Common myeloid progenitor, CD34-positive (primary cell): Measurements from ENCODE around the gene FAM135A.

Experiments
- CTCF ChIA-PET: fragments of 350-600 bp; sonication (Branson Sonifier 250); formaldehyde crosslinking; loops from one replicate; lab custom pipeline; 2021; ENCODE audit warnings: antibody characterized with exemption; lab: Charles Lee
- POLR2A ChIA-PET: fragments of 350-600 bp; sonication (Branson Sonifier 250); formaldehyde crosslinking; loops from one replicate; lab custom pipeline; 2021; ENCODE audit warnings: antibody characterized with exemption; lab: Charles Lee
- DNase-seq, 3 donors: peaks; one replicate each; pipeline versions ENCODE4 v3.0.0 to v3.0.0-alpha.2; 2013
- H3K27ac ChIP-seq, 2 experiments: 1 replicate in 1 of 2; 2 replicates in 1 of 2; pipeline ENCODE4 v1.7.0; 2013; ENCODE audit warnings: inconsistent platforms in 2 of 2, low read length in 2 of 2, mild to moderate bottlenecking in 2 of 2, low read depth in 1 of 2, moderate library complexity in 1 of 2; ENCODE audit not compliant: severe bottlenecking in 2 of 2, insufficient read depth in 1 of 2, poor library complexity in 1 of 2
- H3K27me3 ChIP-seq, 5 experiments: replicated peaks in 2 of 5; 1 replicate in 3 of 5; 2 replicates in 2 of 5; pipeline versions ENCODE4 v1.6.1 to v1.7.0; 2013; ENCODE audit warnings: low read length in 4 of 5, mild to moderate bottlenecking in 2 of 5, moderate library complexity in 2 of 5, inconsistent platforms in 1 of 5; ENCODE audit not compliant: insufficient read depth in 5 of 5, control insufficient read depth in 4 of 5
- H3K36me3 ChIP-seq, 4 experiments: 1 replicate in 2 of 4; 2 replicates in 2 of 4; pipeline versions ENCODE4 v1.6.1 to v1.7.0; 2013; ENCODE audit warnings: low read length in 3 of 4, control low read depth in 1 of 4, mild to moderate bottlenecking in 1 of 4; ENCODE audit not compliant: control insufficient read depth in 4 of 4, insufficient read depth in 4 of 4
- H3K4me1 ChIP-seq, 4 experiments: 1 replicate in 3 of 4; 2 replicates in 1 of 4; pipeline versions ENCODE4 v1.6.1 to v1.7.1; 2013; ENCODE audit warnings: low read length in 3 of 4, mild to moderate bottlenecking in 3 of 4, control low read depth in 1 of 4, inconsistent platforms in 1 of 4, moderate library complexity in 1 of 4; ENCODE audit not compliant: control insufficient read depth in 4 of 4, insufficient read depth in 4 of 4; ENCODE audit errors: control extremely low read depth in 1 of 4
- H3K4me3 ChIP-seq, 7 experiments: 1 replicate in 4 of 7; 2 replicates in 3 of 7; pipeline versions ENCODE4 v1.5.1 to v1.7.0; 2013; ENCODE audit warnings: mild to moderate bottlenecking in 7 of 7, low read length in 6 of 7, moderate library complexity in 6 of 7, inconsistent platforms in 2 of 7, low read depth in 2 of 7, control low read depth in 1 of 7; ENCODE audit not compliant: insufficient read depth in 4 of 7, control insufficient read depth in 1 of 7; ENCODE audit errors: extremely low read depth in 1 of 7
- H3K9me3 ChIP-seq, 5 experiments: 1 replicate in 4 of 5; 2 replicates in 1 of 5; pipeline versions ENCODE4 v1.6.1 to v1.7.1; 2013; ENCODE audit warnings: low read length in 4 of 5, mild to moderate bottlenecking in 2 of 5, inconsistent platforms in 1 of 5, low read depth in 1 of 5, moderate library complexity in 1 of 5; ENCODE audit not compliant: control insufficient read depth in 4 of 5, insufficient read depth in 2 of 5; ENCODE audit errors: control extremely low read depth in 1 of 5
- WGBS: methylation state at CpG from one replicate; pipeline ENCODE4 v1.1.5; 2013; ENCODE audit not compliant: insufficient coverage; 5-methylcytosine and 5-hydroxymethylcytosine counted together

The FAM135A gene

DNA sequence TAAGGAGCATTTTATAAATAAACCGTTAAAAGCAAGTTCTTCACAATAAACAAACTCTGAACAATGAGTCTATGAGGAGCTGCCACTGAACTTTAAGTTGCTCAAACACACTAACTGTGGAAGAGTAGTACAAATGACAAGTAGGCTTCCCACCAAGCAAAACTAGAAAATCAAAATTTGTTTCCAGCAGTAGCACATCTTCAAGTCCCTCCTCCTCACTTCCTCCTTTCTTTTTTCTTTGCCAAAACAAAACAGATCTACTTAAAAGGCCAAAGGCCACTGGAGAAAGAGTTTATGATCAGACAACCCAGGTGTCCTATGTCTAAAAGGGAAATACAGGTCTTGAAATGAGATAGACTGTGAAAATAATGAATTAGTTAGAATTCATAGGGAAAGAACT, 17.1 kb upstream of the FAM135A start:
- Histone ChIP-seq H3K27me3 (peaks cover 0 to 21% (median 10%) of the 10 kb centered on the region in 5 experiments), H3K36me3 (no peaks in the 10 kb centered on the region), H3K9me3 (no peaks in the 10 kb centered on the region), H3K27ac (peak overlapping the region in 1 of 2 experiments; percentile 76), H3K4me3 (no peak overlapping the region), H3K4me1 (no peaks in the 10 kb centered on the region)
- CTCF ChIA-PET, result no interaction called here
- DNase-seq, result no peak
- POLR2A ChIA-PET, result no interaction called here
- no CpG with 5 or more reads among the region's 1 CpG for WGBS

DNA sequence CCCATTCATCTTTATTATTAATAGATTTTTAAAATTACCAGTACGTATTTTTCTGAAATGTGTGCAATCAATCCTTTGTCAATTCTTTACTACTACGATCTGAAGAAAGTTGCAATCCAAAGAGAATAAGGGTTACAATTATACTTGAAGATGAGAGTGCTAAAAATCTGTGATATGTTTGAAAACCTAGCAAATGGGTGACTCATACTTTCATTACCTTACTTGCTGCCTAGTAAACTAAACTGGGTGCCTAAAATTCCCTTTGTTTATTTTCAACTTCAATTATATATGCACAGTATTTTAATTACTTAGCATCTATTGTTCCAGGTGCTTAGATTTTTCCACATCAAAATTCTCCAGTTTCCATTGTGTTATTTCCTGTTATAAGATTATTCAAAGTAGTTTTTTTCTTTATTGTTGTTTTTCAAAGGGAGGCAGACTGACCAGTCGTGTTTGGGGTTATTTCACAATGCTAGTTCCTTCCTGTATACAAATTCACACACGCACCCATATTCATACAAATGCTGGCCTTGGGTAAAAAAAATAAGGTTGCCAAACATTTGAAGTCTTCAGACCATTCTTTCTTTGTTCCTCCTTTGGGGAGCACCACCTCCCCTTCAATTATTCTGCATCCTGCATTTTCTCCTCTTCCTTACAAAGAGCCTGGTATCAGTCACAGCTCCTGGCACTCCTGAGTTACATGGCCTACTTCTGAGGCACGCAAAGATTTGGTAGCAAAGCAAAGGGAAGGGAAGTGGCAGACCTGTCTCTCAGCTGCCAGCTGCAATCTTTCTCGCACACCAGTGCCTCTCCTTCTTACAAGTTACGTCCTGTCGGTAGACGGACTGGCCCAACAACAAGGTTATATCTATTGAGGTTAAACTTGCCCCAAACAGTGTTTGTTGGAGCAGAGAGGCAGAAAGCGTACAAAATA, 16.2 kb upstream of the FAM135A start:
- CTCF ChIA-PET, result interaction anchor here (0.7 kb wide), 1 partner anchor 228 kb away, joined by 3 read pairs; no protein-coding TSS in a partner anchor
- Histone ChIP-seq H3K36me3 (no peaks in the 10 kb centered on the region), H3K4me3 (no peak overlapping the region), H3K4me1 (no peaks in the 10 kb centered on the region), H3K27me3 (peaks cover 0 to 26% (median 10%) of the 10 kb centered on the region in 5 experiments), H3K9me3 (no peaks in the 10 kb centered on the region), H3K27ac (peak overlapping the region in 1 of 2 experiments; percentile 46)
- POLR2A ChIA-PET, result no interaction called here
- 86% methylated on average over 5 of the region's 10 CpGs for WGBS
- no peak for DNase-seq

DNA sequence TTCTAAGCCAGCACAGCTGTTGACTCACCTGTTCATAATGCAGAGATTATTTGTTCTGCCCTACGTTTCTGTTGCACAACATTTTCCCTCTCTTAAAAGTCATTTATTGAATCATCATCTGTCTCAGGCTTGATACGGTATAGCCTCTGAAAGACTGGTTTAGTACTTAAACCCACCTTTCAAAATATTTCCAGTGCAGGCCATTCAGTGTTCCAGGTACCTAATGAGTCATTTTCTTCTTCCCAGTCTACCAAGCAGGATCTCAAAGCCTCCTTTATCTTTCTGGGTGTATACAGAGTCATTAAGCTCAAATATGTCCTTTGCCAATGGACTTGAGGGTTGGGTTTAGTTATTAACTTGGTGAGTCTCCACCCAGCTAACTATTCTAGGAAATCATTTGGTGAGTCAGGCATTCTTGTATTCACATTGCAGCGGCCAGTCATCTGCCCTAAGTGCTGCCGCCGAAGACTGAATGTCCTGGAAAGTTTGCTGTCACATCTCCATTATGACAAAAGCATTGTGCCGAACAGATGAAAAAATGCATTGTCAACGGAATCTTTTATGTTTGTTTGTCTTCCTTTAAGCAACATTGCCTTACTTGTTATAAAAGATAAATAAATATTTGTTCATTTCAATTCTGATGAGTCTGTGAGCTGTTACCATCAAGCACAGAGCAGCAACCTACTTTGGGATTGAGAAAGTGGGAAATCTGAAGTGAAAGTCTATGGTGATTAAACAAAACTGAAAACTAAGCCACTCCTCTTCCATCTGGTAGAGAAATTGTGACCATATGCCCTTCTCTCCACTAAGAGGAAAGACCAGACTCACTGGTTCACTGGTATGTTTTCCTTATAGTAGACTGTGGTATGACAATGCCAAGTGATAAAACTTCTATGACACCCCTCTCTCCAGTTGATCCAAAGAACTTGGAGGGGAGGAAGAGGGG, 14.3 kb upstream of the FAM135A start:
- POLR2A ChIA-PET, result no interaction called here
- Histone ChIP-seq H3K27me3 (peaks cover 0 to 27% (median 10%) of the 10 kb centered on the region in 5 experiments), H3K4me1 (no peaks in the 10 kb centered on the region), H3K4me3 (no peak overlapping the region), H3K36me3 (no peaks in the 10 kb centered on the region), H3K27ac (no peak overlapping the region), H3K9me3 (no peaks in the 10 kb centered on the region)
- DNase-seq, result no peak
- 98% methylated on average over 4 of the region's 7 CpGs for WGBS
- CTCF ChIA-PET, result no interaction called here

DNA sequence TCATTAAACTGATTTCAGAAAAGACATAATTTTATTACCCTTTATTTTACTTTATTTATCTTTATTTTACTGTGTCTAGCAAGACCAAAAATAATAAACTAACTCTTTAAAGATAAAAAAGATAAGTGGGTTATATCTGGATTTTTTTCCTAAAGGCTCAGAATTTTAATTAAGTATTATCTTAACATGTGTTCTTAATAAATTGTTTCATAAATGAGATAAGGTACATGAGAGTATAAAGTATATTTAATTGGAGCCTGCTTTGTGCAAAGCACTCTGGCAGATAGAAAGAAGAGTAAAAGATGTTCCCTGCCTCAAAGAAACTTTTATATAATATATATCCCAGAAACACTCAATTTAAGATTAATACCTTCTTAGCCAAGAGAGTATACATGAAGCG, 8.7 kb upstream of the FAM135A start:
- no peak for DNase-seq
- WGBS, result 100% methylated on average over 1 of the region's 1 CpG
- Histone ChIP-seq H3K36me3 (no peaks in the 10 kb centered on the region), H3K4me3 (no peak overlapping the region), H3K27ac (no peak overlapping the region), H3K9me3 (no peaks in the 10 kb centered on the region), H3K27me3 (peaks cover 0 to 18% (median 3%) of the 10 kb centered on the region in 5 experiments), H3K4me1 (no peaks in the 10 kb centered on the region)
- ChIA-PET POLR2A (no interaction called here), CTCF (no interaction called here)

DNA sequence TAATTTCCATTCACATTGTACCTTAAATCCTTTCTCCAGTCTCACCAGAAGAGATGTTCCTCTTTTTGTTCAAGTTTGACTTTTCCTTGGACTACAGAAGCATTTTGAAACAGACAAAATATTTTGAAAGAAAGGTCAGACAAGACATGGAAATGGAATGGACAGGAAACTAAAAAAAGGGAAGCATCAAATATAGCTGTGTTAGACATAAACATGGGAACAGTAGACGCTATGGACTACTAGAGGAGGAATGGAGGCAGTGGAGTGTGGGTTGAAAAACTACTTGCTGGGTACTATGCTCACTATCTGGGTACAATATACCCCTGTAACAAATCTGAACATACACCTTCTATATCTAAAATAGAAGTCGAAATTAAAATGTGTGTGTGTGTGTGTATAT, 4.1 kb upstream of the FAM135A start:
- Histone ChIP-seq H3K27ac (no peak overlapping the region), H3K9me3 (no peaks in the 10 kb centered on the region), H3K36me3 (no peaks in the 10 kb centered on the region), H3K4me1 (peaks cover 0 to 13% (median 8%) of the 10 kb centered on the region in 4 experiments), H3K27me3 (peaks cover 0 to 8% (median 0%) of the 10 kb centered on the region in 5 experiments), H3K4me3 (no peak overlapping the region)
- WGBS, result no CpG with 5 or more reads among the region's 2 CpGs
- POLR2A ChIA-PET, result interaction anchor here (0.5 kb wide), 1 partner anchor 338 kb away, joined by 3 read pairs; no protein-coding TSS in a partner anchor
- CTCF ChIA-PET, result no interaction called here
- no peak for DNase-seq

DNA sequence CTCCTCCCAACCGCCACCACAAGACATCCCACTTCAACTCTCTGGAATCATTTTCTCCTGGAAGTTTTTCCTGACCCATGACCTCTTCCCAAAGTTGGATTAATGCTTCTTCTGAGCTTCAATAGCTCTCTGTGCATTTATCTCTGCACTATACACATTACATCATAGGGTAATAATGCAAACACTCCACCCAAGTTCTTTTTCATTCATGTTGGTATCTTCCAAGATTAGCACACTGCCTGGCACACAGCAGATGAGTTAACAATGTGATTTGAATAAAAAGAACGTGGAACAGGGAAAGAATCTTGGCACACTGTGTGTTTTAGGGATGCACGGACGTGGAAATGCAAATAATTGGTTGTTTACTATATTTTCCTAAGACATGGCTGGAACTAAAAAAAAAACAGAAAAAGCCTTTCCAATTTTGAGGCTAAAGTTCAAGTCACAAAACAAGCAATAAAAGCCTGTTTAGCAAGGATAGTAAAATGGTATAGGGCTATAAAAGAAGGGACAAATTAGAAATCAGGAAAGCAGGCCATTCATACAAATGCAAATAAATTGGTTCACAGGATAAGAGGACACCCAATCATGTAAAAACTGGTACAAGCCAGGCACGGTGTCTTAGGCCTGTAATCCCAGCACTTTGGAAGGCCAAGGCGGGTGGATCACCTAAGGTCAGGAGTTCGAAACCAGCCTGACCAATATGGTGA, 1.6 kb upstream of the FAM135A start:
- POLR2A ChIA-PET, result no interaction called here
- Histone ChIP-seq H3K27ac (no peak overlapping the region), H3K4me3 (peak overlapping the region in 1 of 7 experiments; percentile 86), H3K4me1 (peaks cover 0 to 27% (median 19%) of the 10 kb centered on the region in 4 experiments), H3K36me3 (no peaks in the 10 kb centered on the region), H3K27me3 (peaks cover 0 to 2% (median 0%) of the 10 kb centered on the region in 5 experiments), H3K9me3 (no peaks in the 10 kb centered on the region)
- DNase-seq, result no peak
- CTCF ChIA-PET, result interaction anchor here (1.7 kb wide), 1 partner anchor 9 kb away, joined by 3 read pairs; no protein-coding TSS in a partner anchor
- 100% methylated on average over 4 of the region's 7 CpGs for WGBS
